Activated T-helper 2 cell treated with anti-CD3 and anti-CD28 coated beads, Interferon-gamma antibody, Interleukin-2, Interleukin-4, amounts not matched to agents 10 μg/mL and 5 μg/mL and 100 μg/mL, durations not matched to agents 14 hours and 24 hours and 36 hours (primary cell): ENCODE data around the gene B9D2. TPM values are rescaled to one million over a fixed set of nuclear protein-coding genes. Genes with fewer than 3 reads are reported as not detected.

Experiments used
- DNase-seq: peaks from one replicate; pipeline ENCODE4 v3.0.0; 2021; ENCODE audit warnings: low spot score
- H3K27ac Mint-ChIP-seq: one replicate; pipeline ENCODE4 v1.8.0; 2021; ENCODE audit warnings: mixed read lengths
- H3K27me3 Mint-ChIP-seq: one replicate; pipeline ENCODE4 v1.8.0; 2021; ENCODE audit warnings: low read depth, mixed read lengths
- H3K36me3 Mint-ChIP-seq: one replicate; pipeline ENCODE4 v1.8.0; 2021; ENCODE audit warnings: low read depth, mixed read lengths
- H3K4me1 Mint-ChIP-seq: one replicate; pipeline ENCODE4 v1.8.0; 2021; ENCODE audit warnings: low read depth, mixed read lengths
- H3K4me3 Mint-ChIP-seq: one replicate; pipeline ENCODE4 v1.8.0; 2021; ENCODE audit warnings: low read depth, mild to moderate bottlenecking, moderate library complexity, mixed read lengths
- H3K9me3 Mint-ChIP-seq: one replicate; pipeline ENCODE4 v1.8.0; 2021; ENCODE audit warnings: mixed read lengths
- intact Hi-C: fragments of 100-400 bp; cut with micrococcal nuclease; formaldehyde crosslinking; loops from one replicate; pipeline ENCODE4 v1.15.1; 2023
- total RNA-seq: library from RNA; stranded (reverse); gene quantifications from 2 replicates; pipeline ENCODE4 v1.2.3, GENCODE V29; 2022

The B9D2 gene
- total RNA-seq, 1 donor from 2014 or later: 6.2 TPM

DNA sequence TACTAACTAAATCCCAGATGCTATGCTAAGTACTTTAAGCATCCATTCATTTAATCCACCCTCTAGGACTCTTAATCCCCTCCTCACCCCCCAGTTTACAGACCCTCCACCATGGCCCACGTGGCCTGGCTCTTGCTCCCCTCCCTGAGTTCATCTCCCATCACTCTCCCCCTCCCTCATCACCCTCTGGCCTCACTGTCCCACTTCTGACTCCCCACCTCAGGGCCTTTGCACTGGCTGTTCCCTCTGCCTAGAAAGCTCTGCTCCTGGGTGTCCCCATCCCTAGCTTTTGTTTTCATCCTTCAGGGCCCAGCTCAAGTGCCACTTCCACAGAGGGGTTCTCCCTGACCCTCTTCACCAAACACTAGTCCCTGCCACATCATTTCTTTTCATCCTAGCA lies 4.2 kb downstream of the B9D2 start:
- Mint-ChIP-seq H3K4me3 (no peak overlapping the region), H3K27me3 (no peaks in the 10 kb centered on the region), H3K36me3 (peaks cover 20% of the 10 kb centered on the region), H3K9me3 (no peaks in the 10 kb centered on the region), H3K27ac (peak overlapping the region; percentile 21), H3K4me1 (peaks cover 46% of the 10 kb centered on the region)
- intact Hi-C loops: no loop called here
- no peak for DNase-seq

DNA sequence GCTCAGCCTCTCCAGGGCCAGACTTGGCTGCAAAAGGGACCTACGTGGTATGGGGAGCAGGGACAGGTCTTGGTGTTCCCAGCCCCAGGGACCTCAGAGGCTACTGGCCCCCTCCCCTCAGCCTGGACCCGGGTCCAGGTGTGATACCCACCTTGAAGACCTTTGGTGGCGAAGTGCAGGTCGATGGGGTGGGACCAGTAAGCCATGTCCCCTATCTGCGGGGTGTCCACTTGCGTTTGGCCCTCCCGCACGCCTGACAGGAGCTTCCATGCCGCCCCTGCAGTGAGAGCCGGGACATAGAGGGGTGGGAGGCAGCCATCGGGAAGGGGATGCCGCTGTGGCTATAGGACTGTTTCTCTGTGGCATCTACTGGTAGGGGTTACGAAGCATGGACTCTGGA lies 6.2 kb downstream of the B9D2 start:
- intact Hi-C loops: no loop called here
- peak overlapping the region; percentile 78 for H3K27ac Mint-ChIP-seq
- DNase-seq: no peak
- peaks cover 39% of the 10 kb centered on the region for H3K4me1 Mint-ChIP-seq
- no peaks in the 10 kb centered on the region for H3K27me3 Mint-ChIP-seq
- H3K36me3 Mint-ChIP-seq: peaks cover 23% of the 10 kb centered on the region
- H3K9me3 Mint-ChIP-seq: no peaks in the 10 kb centered on the region
- no peak overlapping the region for H3K4me3 Mint-ChIP-seq

DNA sequence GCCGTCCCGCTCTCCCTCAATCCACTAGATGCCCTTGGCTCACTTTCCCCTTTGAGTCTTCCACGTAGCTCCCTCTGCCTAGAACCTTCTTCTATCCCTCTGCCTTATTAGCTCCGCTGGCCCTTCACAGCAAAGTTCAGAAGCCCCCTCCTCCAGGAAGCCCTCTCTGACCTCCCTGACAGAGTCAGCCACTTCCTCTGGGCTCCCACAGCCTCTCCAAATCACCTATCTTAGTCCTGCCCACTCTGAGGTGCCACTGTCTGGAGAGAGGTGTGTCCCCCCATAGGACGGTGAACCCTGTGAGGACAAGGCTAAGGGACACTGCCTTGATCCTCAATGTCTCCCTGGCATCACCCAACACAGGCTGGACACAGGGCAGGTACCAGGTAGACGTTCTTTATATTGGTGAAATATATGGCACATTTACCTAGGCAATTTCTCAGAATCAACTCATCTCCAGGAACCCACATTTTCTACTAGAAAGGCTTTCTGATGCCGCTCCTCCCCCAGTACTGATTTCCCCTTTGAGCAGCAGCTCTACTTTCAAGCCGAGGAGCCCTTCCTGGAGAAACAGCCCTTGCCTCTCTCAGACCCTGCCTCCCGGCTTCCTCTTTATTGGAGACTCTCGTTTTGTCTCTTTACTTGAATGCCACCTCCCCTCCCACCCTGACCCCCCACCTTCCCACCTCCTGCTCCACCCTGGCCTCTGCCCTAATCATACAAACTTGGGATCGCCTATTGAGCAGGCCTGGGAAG lies 6.8 kb downstream of the B9D2 start:
- peak overlapping the region; percentile 47 for H3K4me3 Mint-ChIP-seq
- intact Hi-C loops: no loop called here
- no peaks in the 10 kb centered on the region for H3K27me3 Mint-ChIP-seq
- no peak for DNase-seq
- H3K27ac Mint-ChIP-seq: peak overlapping the region; percentile 78
- peaks cover 35% of the 10 kb centered on the region for H3K4me1 Mint-ChIP-seq
- peaks cover 26% of the 10 kb centered on the region for H3K36me3 Mint-ChIP-seq
- no peaks in the 10 kb centered on the region for H3K9me3 Mint-ChIP-seq

DNA sequence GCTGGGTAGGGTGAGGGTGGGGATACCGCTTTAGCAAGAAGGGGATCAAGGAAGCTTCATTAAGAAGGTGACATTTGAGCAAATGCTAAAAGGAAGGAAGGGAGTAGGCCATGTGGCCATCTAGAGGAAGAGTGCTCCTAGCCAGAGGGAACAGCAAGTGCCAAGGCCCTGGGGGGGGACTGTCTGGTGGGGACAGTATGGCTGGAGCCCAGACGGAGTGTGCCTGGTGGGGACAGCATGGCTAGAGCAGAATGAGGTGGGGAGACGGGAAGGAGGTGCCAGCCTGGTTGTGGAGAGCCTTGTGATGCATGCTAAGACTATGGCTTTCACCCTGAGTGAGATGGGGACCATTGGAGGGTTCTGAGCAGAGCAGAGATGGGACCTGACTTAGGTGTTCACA lies 8.1 kb downstream of the B9D2 start:
- Mint-ChIP-seq H3K4me3 (peak overlapping the region; percentile 70), H3K9me3 (no peaks in the 10 kb centered on the region), H3K27me3 (no peaks in the 10 kb centered on the region), H3K4me1 (peaks cover 36% of the 10 kb centered on the region), H3K27ac (peak overlapping the region; percentile 81), H3K36me3 (peaks cover 35% of the 10 kb centered on the region)
- no peak for DNase-seq
- intact Hi-C loops: no loop called here

DNA sequence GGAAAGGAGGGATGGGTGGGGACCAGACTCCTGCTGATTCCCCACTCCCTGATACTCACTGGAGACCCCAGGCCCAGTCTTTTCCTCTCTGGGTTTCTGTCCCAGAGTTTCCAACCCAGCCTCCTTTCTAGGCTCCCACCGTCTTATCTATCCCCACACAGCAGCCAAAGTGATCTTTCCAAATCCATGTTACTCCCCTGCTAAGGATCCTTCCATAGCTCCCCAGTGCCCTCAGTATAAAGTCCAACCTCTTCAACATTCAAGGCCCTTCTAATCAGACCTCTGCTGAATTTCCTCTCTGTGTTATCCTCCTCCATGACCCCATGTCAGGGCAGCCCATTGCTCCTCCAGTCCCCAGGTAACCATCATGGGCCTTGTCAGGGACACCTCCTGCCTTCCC lies 8.9 kb downstream of the B9D2 start:
- Mint-ChIP-seq H3K4me1 (peaks cover 40% of the 10 kb centered on the region), H3K27ac (peak overlapping the region; percentile 81), H3K4me3 (peak overlapping the region; percentile 70), H3K36me3 (peaks cover 39% of the 10 kb centered on the region), H3K27me3 (no peaks in the 10 kb centered on the region), H3K9me3 (no peaks in the 10 kb centered on the region)
- DNase-seq: no peak
- intact Hi-C loops: no loop called here

DNA sequence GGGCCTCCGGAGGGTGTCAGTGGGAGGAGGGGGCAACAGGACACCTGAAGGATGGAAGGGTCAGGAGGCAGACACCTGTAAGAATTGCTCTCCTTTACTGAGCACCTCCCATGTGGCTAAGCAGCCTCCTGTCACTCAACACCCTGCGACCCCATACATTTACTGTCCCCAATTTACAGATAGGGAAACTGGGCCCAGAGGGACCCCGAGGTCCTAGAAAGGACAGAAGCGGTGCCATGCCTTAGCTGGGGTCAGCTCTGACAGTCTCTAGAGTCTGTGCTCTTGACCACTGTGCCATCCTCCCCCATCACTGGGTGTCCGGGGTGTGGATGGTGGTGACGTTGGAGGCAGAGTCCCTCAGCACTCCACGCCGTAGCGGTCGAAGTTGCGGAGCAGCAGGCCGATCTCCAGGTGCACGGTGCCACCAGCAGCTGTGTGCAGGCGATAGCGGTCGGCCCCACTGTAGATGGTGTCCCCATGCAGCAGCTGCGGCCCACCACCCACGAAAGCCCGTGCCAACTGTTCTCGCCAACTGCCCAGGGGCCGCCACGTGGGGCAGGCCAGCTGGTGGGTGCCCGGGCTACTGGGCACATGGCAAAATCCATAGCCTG lies 9.5 kb downstream of the B9D2 start:
- no peaks in the 10 kb centered on the region for H3K27me3 Mint-ChIP-seq
- peaks cover 41% of the 10 kb centered on the region for H3K36me3 Mint-ChIP-seq
- H3K4me3 Mint-ChIP-seq: peak overlapping the region; percentile 84
- peak overlapping the region; percentile 84 for H3K27ac Mint-ChIP-seq
- no peaks in the 10 kb centered on the region for H3K9me3 Mint-ChIP-seq
- peaks cover 46% of the 10 kb centered on the region for H3K4me1 Mint-ChIP-seq
- intact Hi-C loops: loop anchor here (1.0 kb wide), 1 partner anchor 9 kb away; no protein-coding TSS in a partner anchor
- no peak for DNase-seq

DNA sequence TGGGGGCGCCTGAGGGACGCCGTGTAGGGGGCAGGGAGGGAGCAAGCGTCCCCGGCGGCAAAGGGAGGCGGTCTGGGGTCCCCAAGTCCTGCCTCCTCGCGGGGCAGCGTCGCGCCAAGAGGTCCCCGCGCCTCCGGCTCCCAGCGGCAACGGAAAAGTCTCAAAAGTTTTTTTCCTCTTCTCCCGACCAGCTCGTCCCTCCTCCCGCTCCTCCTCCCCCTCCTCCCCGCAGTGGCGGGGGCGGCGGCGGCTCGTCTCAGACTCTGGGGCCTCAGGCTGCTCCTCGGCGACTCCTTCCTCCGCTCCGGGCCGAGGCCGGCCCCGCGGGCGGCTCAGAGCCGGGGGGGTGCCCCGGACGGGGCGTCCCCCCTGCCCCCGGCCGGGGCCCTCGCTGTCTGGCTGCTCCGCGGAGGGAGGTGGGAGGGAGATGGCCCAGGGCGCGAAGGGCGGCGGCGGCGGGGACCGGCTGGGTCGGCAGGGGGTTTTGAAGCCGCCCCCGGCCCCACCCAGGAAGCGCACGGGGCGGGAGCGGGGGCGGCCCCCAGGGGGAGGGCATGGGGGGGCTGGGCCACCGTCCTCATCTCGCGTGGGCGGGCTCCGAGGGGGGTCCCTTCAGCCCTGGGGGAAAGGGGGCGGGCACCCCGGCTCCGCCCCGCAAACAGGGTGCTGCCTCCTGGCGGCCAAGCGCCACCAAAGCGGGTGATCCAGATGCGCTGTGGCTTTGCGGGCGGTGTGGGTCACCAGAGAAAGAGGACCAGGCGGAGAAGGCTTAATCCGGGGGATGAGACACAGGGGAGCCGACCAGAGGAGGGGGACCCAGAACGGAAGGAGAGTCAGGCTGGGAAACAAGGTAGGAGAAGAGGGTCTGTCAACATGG lies 10.2 kb downstream of the B9D2 start, which contains the start of gene TGFB1:
Gene TGFB1, minus strand, starts transcription at position 457 of the 877 bp plus-strand sequence. CDS start 878 bp downstream, outside the sequence.
- H3K4me1 Mint-ChIP-seq: peaks cover 52% of the 10 kb centered on the region

DNA sequence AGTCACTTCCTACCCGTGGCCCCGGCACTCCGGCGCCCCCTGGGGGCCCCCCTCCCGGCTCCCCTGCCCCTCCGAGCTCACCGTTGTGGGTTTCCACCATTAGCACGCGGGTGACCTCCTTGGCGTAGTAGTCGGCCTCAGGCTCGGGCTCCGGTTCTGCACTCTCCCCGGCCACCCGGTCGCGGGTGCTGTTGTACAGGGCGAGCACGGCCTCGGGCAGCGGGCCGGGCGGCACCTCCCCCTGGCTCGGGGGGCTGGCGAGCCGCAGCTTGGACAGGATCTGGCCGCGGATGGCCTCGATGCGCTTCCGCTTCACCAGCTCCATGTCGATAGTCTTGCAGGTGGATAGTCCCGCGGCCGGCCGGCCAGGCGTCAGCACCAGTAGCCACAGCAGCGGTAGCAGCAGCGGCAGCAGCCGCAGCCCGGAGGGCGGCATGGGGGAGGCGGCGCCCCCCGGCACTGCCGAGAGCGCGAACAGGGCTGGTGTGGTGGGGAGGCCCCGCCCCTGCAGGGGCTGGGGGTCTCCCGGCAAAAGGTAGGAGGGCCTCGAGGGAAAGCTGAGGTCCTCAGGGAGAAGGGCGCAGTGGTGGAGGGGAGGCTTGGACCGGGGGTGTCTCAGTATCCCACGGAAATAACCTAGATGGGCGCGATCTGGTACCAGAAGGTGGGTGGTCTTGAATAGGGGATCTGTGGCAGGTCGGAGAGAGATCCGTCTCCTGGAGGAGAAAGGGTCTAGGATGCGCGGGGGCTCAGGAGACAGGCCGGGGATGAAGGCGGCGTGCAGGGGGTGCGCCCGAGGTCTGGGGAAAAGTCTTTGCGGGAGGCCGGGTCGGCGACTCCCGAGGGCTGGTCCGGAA lies 11.1 kb downstream of the B9D2 start:
- Mint-ChIP-seq H3K4me1 (peaks cover 48% of the 10 kb centered on the region), H3K27ac (peak overlapping the region; percentile 97), H3K36me3 (peaks cover 56% of the 10 kb centered on the region), H3K4me3 (peak overlapping the region; percentile 100), H3K9me3 (no peaks in the 10 kb centered on the region), H3K27me3 (no peaks in the 10 kb centered on the region)
- peak; percentile 74 for DNase-seq
- intact Hi-C loops: loop anchor here (1.0 kb wide), 1 partner anchor 90 kb away; no protein-coding TSS in a partner anchor

More for the DNA sequence above, 10.2 kb downstream of the B9D2 start, which contains the start of gene TGFB1:
- peak within 1 kb of the TSS; percentile 91 for H3K27ac Mint-ChIP-seq
- peak; percentile 90 for DNase-seq
- H3K36me3 Mint-ChIP-seq: peaks cover 49% of the 10 kb centered on the region
- H3K9me3 Mint-ChIP-seq: no peaks in the 10 kb centered on the region
- no peaks in the 10 kb centered on the region for H3K27me3 Mint-ChIP-seq
- peak within 1 kb of the TSS; percentile 100 for H3K4me3 Mint-ChIP-seq
- intact Hi-C loops: loop anchor here (1.0 kb wide), 1 partner anchor 10 kb away; no protein-coding TSS in a partner anchor

DNA sequence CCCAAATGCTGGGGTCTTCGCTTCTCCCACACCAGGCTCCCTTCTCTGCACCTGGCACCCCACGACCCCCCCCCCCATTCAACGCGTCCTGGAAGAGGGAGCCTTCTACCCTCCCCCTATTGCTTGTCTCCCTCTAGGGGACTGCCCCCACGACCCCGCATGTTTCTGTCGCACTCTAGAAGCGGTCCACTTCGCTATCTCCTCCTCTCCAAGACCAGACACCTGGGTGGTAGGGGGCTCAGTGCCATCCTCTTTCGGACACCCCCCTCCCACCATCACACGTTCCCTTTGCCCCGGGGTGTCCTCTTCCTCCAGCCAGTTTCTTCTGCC lies 11.7 kb downstream of the B9D2 start:
- DNase-seq: no peak
- Mint-ChIP-seq H3K27me3 (no peaks in the 10 kb centered on the region), H3K27ac (peak overlapping the region; percentile 97), H3K4me3 (peak overlapping the region; percentile 100), H3K36me3 (peaks cover 61% of the 10 kb centered on the region), H3K4me1 (peaks cover 43% of the 10 kb centered on the region), H3K9me3 (no peaks in the 10 kb centered on the region)
- intact Hi-C loops: loop anchor here (1.0 kb wide), 1 partner anchor 89 kb away; no protein-coding TSS in a partner anchor

DNA sequence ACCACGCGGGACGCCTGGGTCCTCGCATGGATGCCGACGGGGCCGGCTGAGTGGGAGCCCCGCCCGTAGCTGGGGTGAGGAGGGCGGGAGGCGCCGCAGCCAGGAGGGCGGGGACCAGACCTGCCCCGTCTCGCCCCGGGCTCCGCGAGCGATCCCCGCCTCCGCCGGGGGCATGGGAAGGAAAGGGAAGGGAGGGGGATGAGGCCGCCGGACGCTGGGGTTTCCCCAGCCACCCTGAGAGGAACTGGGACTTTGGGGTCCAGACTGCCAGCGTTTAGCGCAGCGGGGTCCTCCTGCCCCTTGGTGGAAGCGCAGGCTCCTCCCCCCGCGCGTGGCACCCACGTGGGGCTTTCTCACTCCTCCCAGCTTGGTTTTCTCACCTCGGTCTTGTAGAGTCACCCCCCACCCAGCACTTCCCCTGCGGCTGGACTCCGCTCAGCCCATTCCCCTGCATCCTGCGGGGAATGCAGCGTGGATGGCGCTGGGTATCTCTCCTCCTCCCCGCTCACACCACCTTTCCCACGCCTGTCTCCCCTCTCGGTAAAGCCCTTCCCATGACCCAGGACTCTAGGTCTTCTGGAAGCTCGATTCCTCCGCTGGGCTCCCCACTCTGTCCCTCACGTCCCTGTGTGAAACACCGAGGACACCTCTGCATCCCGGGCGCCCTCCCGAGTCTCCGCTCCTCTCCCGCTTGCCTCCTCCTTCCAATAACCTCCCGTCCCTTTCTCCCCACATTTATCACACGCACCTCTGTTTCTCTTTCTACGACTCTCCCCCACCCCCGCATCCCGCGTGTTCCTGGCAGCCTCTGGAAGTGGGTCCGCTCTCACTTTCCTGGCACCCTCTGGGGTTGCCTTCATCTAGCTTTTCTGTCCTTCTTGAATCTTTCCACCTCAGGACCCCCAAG lies 12.4 kb downstream of the B9D2 start:
- peak overlapping the region; percentile 97 for H3K27ac Mint-ChIP-seq
- H3K27me3 Mint-ChIP-seq: no peaks in the 10 kb centered on the region
- peaks cover 59% of the 10 kb centered on the region for H3K36me3 Mint-ChIP-seq
- H3K9me3 Mint-ChIP-seq: no peaks in the 10 kb centered on the region
- H3K4me3 Mint-ChIP-seq: peak overlapping the region; percentile 100
- intact Hi-C loops: loop anchor here (1.0 to 2.0 kb wide), 3 partner anchors 23 to 88 kb away; partner anchors contain the start of gene CCDC97
- H3K4me1 Mint-ChIP-seq: peaks cover 38% of the 10 kb centered on the region
- peak; percentile 75 for DNase-seq

DNA sequence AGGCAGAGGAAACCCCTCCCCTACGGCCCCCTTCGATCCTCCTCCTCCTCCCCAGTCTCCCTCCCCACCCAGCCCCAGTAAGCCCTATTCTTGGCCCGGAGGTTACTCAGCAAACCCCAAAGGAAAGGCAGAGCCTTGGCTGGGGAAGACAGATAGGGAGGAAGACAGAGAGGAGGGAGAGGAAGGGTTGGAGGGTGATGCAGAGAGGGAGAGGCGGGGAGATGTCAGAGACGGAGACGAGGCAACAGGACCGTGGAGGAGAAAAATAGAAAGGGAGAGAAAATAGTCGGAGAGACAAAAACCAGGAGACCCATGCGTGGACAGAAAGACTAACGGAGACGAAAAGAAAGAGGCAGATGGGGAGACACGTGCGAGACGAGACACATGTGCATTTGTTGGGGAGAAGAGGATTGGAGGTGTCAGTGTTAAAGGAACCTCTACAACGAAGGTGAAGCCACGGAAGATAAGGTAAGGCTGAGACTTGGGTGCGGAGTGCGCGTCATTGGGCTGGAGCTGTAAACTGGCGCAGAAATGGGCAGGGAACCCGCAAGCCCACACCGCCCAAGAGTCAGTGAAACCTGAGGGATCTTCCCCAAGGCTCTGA lies 13.1 kb downstream of the B9D2 start:
- no peaks in the 10 kb centered on the region for H3K9me3 Mint-ChIP-seq
- peak overlapping the region; percentile 100 for H3K4me3 Mint-ChIP-seq
- no peak for DNase-seq
- H3K4me1 Mint-ChIP-seq: peaks cover 34% of the 10 kb centered on the region
- H3K36me3 Mint-ChIP-seq: peaks cover 63% of the 10 kb centered on the region
- intact Hi-C loops: loop anchor here (1.0 to 2.0 kb wide), 2 partner anchors 23 to 40 kb away; partner anchors contain the start of gene CCDC97
- H3K27me3 Mint-ChIP-seq: no peaks in the 10 kb centered on the region
- peak overlapping the region; percentile 81 for H3K27ac Mint-ChIP-seq
